Activated CD8-positive, alpha-beta memory T cell treated with anti-CD3 and anti-CD28 coated beads for 48 hours (primary cell): Measurements from ENCODE around the gene TUT4.

Source experiments
- DNase-seq, 3 experiments: peaks; one replicate each; pipeline ENCODE4 v3.0.0-alpha.2; 2020; ENCODE audit warnings: low read depth in 2 of 3, low spot score in 2 of 3

The TUT4 gene

DNA sequence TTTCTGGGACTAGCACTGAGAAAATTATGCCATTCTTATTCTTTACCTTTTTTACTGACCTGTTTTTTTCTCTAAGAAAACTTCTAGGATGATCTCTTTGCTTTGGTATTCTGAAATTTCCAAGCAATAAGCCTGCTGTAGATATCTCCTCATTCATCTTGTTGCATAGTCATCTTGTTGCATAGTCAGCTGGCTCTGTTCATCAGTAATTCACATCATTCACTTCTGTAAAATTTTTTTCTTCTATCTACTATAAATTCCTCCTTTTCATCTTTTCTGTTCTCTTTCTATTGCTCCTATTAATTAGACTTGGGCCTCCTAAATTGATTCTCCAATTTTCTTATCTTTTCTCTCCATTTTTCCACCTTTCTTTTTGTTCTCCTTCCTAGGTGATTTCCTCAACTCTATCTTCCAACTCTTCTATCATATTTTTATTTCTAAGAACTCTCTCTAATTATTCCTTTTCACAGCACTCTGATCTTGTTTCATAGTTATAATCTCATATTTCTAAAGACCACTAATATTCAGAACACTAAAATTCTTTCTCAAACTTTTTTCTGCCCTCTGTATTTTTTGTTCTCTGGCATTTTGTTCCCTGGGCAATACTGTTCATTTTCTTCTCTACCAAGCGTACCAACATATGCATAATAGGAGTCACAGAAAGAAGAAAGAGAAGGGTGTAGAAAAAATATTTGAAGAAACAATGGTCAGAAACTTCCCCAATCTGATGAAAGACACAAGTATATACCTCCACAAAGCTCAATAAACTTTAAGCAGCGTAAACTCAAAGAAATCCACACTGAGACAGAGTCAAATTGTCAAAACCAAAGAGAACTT, 17.7 kb downstream of the TUT4 start:
- no peak for DNase-seq

DNA sequence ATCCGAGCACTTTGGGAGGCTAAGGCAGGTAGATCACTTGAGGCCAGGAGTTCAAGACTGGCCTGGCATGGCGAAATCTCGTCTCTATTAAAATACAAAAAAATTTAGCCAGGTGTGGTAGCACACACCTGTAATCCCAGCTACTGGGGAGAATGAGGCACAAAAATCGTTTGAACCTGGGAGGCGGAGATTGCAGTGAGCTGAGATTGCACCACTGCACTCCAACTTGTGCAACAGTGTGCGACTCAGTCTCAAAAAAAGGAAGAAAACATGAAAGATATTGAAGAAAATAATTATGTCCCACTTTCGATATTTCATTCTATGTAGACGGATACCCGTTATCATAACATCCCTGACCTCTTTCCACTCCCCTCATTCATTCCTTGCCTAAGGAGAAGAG, 19.2 kb downstream of the TUT4 start:
- no peak for DNase-seq

- no peak for DNase-seq
Measured at GRCh38 chr1:52532731-52533327, 20.1 kb downstream of the TUT4 start.

DNA sequence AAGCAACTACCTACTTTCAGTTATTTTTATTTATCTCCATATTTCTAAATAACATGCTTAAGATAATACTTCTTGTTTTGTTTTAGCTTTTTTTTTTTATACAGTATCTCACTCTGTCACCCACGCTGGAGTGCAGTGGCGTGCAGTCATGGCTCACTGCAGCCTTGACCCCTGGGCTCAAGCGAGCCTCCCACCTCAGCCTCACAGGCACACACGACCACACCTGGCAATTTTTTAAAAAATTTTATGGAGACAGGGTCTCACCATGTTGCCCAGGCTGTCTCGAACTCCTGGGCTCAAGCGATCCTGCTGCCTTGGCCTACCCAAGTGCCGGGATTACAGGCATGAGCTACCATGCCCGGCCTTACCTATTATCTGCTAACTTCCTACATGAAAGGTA, 20.6 kb downstream of the TUT4 start:
- DNase-seq: no peak

GRCh38 chr1:52531249-52531872, 21.5 kb downstream of the TUT4 start:
- no peak for DNase-seq

DNA sequence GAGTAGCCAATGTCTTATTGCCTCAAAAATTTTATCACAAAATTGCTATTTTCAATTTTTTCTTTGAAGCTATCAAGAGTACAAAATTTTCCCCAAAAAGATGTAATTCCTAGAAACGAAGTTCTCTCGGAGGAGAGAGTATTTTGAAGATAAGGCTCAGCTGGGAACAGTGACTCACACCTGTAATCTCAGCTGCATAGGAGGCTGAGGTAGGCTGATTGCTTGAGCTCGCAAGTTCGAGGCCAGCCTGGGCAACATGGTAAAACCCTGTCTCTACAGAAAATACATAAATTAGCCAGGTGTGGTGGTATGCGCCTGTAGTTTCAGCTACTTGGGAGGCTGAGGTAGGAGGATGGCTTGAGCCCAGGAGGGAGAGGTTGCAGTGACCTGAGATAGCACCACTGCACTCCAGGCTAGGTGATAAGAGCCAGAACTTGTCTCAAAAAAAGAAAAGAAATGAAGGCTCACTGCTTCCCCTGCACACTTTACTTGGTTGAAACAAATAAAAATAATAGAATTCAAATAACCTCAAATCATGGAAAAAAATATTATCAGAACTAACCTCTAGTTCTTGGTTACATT, 22.2 kb downstream of the TUT4 start:
- no peak for DNase-seq

DNA sequence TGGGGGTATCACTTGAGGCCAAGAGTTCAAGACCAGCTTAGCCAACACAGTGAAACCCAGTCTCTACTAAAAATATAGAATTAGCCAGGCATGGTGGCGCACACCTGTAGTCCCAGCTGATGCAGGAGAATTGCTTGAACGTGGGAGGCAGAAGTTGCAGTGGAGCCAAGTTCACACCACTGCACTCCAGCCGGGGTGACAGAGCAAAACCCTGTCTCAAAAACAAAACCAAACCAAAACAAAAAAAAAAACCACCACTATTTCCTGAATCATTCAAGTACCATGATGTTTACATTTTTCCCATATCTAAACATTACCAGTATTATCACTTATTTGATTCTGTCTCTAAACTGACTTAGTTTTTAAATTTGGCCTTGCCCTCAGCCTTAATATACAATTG, 29.5 kb downstream of the TUT4 start:
- DNase-seq: no peak

DNA sequence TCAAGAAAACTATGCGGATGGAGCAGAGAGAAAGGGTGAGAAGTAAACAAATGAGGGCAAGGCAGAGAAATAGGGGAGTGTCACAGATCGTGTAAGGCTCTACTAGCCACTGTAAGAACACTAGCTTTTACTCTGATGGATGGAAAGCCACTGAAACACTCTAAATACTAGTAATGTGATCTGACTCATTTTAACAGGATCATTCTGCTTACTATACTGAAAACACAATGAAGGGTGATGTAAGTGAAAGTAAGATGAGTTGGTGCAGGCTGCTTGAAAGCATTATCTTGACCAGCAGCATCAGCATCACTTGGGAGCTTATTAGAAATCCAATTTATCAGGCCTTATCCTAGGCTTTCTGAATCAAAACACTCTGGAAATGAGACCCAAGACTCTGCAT, 32.7 kb downstream of the TUT4 start:
- DNase-seq: no peak

GRCh38 chr1:52518962-52519361, 33.9 kb downstream of the TUT4 start:
- no peak for DNase-seq

GRCh38 chr1:52511851-52512615, 40.9 kb downstream of the TUT4 start:
- no peak for DNase-seq

DNA sequence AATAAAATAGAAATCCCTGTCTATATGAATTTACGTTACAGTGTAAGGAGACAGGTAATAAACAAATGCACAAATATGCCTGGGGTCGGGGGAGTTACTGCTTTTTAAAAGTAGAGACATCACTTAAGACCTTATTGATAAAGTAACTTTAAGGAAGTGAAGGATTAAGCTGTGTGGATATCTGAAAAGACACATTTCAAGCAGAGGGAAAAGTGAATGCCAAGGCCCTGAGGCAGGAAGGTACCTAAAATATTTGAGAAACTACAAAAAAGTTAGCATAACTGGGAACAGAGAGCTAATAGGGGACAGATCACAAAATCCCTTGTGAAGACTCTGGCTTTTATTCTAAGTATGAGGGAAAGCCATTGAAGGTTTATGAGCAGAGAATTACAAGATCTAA, 41.5 kb downstream of the TUT4 start:
- no peak for DNase-seq

- DNase-seq: no peak
Measured at GRCh38 chr1:52506920-52507546, 45.9 kb downstream of the TUT4 start.

GRCh38 chr1:52506349-52506748, 46.5 kb downstream of the TUT4 start:
- DNase-seq: no peak

DNA sequence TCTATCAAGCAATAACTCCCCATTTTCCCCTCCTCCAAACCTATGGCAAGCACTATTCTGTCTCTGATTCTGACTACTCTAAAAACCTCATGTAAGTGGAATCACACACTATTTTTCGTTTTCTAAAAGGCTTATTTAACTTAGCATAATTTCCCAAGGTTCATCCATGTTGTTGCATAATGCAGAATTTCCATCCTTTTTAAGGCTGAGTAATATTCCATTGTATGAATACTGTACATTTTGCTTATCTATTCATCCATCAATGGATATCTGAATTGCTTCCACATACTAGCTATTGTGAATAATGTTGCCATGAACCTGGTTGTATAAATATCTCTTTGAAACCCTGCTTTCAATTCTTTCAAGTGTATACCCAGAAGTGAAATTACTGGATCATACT, 48.2 kb downstream of the TUT4 start:
- no peak for DNase-seq

DNA sequence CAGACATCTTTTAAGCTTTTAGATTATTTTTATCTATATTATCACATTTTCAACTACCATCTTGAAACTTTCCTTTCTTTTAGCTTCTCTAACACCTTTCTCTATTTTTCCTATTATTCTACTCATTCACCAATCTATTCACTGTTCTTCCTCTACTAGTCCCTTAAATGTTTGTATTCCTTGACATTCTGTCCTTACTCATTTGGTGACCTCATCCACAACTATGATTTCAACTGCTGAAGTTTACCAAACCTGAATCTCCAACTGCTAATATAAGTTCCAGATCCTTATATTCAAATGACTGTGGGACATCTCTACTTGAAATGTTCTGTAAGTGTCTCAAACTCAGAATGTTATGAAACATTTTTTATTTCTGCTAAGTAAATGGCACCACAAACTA, 49.2 kb downstream of the TUT4 start:
- no peak for DNase-seq

DNA sequence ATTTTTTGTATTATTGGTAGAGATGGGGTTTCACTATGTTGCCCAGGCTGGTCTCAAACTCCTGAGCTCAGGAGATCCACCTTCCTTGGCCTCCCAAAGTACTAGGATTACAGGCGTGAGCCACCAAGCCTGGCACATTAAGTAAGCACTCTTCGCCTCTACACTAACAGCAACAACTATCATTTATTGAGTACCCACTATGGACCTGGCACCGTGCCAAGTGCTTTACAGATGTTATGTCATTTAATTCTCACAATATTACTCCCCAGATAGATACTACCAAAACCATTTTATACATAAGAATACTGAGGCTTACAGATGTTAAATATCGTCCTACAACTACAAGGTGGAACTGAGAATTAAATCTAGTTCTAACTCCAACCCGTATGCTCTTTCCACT, 50.1 kb downstream of the TUT4 start:
- no peak for DNase-seq

- no peak for DNase-seq
Measured at GRCh38 chr1:52487632-52488031, 65.3 kb downstream of the TUT4 start.

- DNase-seq: no peak
Measured at GRCh38 chr1:52482326-52483004, 70.4 kb downstream of the TUT4 start.

- no peak for DNase-seq
Measured at GRCh38 chr1:52479076-52479475, 73.8 kb downstream of the TUT4 start.

- DNase-seq: no peak
Measured at GRCh38 chr1:52477876-52478275, 75.0 kb downstream of the TUT4 start.
